CD4-positive, alpha-beta T cell (primary cell): ENCODE measurements around the gene COL18A1. TPM values are rescaled to one million over a fixed set of nuclear protein-coding genes. Genes with fewer than 3 reads are reported as not detected.

Experiments used
- ATAC-seq: fragments of 200-7000 bp; cut with Tn5 transposase; one replicate; pipeline ENCODE4 v1.10.0; 2022; ENCODE audit warnings: mild to moderate bottlenecking; ENCODE audit not compliant: poor library complexity
- CTCF ChIA-PET: fragments of 350-600 bp; sonication (Branson Sonifier 250); formaldehyde crosslinking; loops from one replicate; lab custom pipeline; 2021; ENCODE audit warnings: antibody characterized with exemption, inconsistent platforms; lab: Charles Lee
- POLR2A ChIA-PET: fragments of 350-600 bp; sonication (Branson Sonifier 250); formaldehyde crosslinking; loops from one replicate; lab custom pipeline; 2021; ENCODE audit warnings: antibody characterized with exemption, inconsistent platforms; lab: Charles Lee
- DNase-seq, 14 experiments: peaks; one replicate each; pipeline ENCODE4 v3.0.0-alpha.2; 2013 to 2020; ENCODE audit warnings: mixed read lengths in 2 of 14
- H3K27ac ChIP-seq, 2 donors: one replicate each; pipeline versions ENCODE4 v1.5.1 to v1.7.0; 2013; ENCODE audit warnings: low read length in 2 of 2, low read depth in 1 of 2, mild to moderate bottlenecking in 1 of 2
- H3K27me3 ChIP-seq, 2 experiments: 1 replicate in 1 of 2; 2 replicates in 1 of 2; pipeline versions ENCODE4 v1.6.1 to v1.7.0; 2013; ENCODE audit warnings: low read length in 2 of 2, control low read depth in 1 of 2, mild to moderate bottlenecking in 1 of 2, moderate library complexity in 1 of 2; ENCODE audit not compliant: insufficient read depth in 2 of 2, control insufficient read depth in 1 of 2
- H3K36me3 ChIP-seq: one replicate; pipeline ENCODE4 v1.6.1; 2013; ENCODE audit warnings: low read length, control low read depth; ENCODE audit not compliant: insufficient read depth
- H3K4me1 ChIP-seq: one replicate; pipeline ENCODE4 v1.6.1; 2013; ENCODE audit warnings: low read length, control low read depth; ENCODE audit not compliant: insufficient read depth
- H3K4me3 ChIP-seq: one replicate; pipeline ENCODE4 v1.5.1; 2013; ENCODE audit warnings: mild to moderate bottlenecking, low read length, moderate library complexity
- H3K9me3 ChIP-seq, 2 experiments: 1 replicate in 1 of 2; 2 replicates in 1 of 2; pipeline versions ENCODE4 v1.6.1 to v1.7.0; 2013; ENCODE audit warnings: low read length in 2 of 2, mild to moderate bottlenecking in 2 of 2, control low read depth in 1 of 2, moderate library complexity in 1 of 2; ENCODE audit not compliant: control insufficient read depth in 1 of 2, insufficient read depth in 1 of 2
- H3K27ac Mint-ChIP-seq: one replicate; pipeline ENCODE4 v1.8.0; 2020; ENCODE audit warnings: mixed read lengths
- H3K27me3 Mint-ChIP-seq: one replicate; pipeline ENCODE4 v1.8.0; 2021; ENCODE audit warnings: mixed read lengths
- H3K36me3 Mint-ChIP-seq: one replicate; pipeline ENCODE4 v1.8.0; 2021; ENCODE audit warnings: low read depth, mixed read lengths
- H3K4me1 Mint-ChIP-seq: one replicate; pipeline ENCODE4 v1.8.0; 2021; ENCODE audit warnings: low read depth, mixed read lengths
- H3K4me3 Mint-ChIP-seq: one replicate; pipeline ENCODE4 v1.8.0; 2020; ENCODE audit warnings: mild to moderate bottlenecking, mixed read lengths
- H3K9me3 Mint-ChIP-seq: one replicate; pipeline ENCODE4 v1.8.0; 2020; ENCODE audit warnings: mixed read lengths
- CTCF ChIP-seq: fragments of 200-600 bp; IDR thresholded peaks from one replicate; pipeline ENCODE4 v1.8.0; 2022; ENCODE audit warnings: antibody characterized with exemption, mild to moderate bottlenecking
- intact Hi-C, 2 experiments: fragments of 100-400 bp; cut with DNase I in 1 of 2; cut with micrococcal nuclease in 1 of 2; formaldehyde crosslinking; loops; one replicate each; pipeline versions ENCODE4 v1.15.1 to v1.9.0; 2023 to 2025; cut with DNase I, micrococcal nuclease
- total RNA-seq, 174 experiments: library from RNA in 2 of 174; stranded (reverse) in 2 of 174; gene quantifications; one replicate each; pipeline ENCODE4 v1.2.3 and lab custom pipeline; 2021 to 2026

The COL18A1 gene
- total RNA-seq, 2 experiments from 2014 or later: 15.2 to 16.0 TPM

- intact Hi-C loops: loop anchor here in 1 of 2 experiments (10.0 kb wide), 1 partner anchor 495 kb away; no protein-coding TSS in a partner anchor
Measured at GRCh38 chr21:45449658-45450422, 44.9 kb downstream of the COL18A1 start.

GRCh38 chr21:45450423-45451090 lies 45.6 kb downstream of the COL18A1 start:
- Histone ChIP-seq H3K4me1 (peaks cover 4% of the 10 kb centered on the region), H3K9me3 (peaks cover 0 to 9% of the 10 kb centered on the region in 2 experiments), H3K4me3 (no peak overlapping the region), H3K36me3 (no peaks in the 10 kb centered on the region), H3K27ac (no peak overlapping the region), H3K27me3 (no peaks in the 10 kb centered on the region)
- Mint-ChIP-seq H3K4me3 (no peak overlapping the region), H3K27ac (no peak overlapping the region), H3K27me3 (peaks cover 5% of the 10 kb centered on the region), H3K9me3 (no peaks in the 10 kb centered on the region), H3K4me1 (no peaks in the 10 kb centered on the region), H3K36me3 (no peaks in the 10 kb centered on the region)
- POLR2A ChIA-PET: no interaction called here
- intact Hi-C loops: no loop called here
- TF ChIP-seq CTCF: no peak
- DNase-seq (no peak), ATAC-seq (no peak)
- CTCF ChIA-PET: no interaction called here

More at GRCh38 chr21:45449658-45450422, 44.9 kb downstream of the COL18A1 start:
- no peaks in the 10 kb centered on the region for H3K4me1 ChIP-seq
- H3K9me3 Mint-ChIP-seq: no peaks in the 10 kb centered on the region
- H3K4me3 Mint-ChIP-seq: no peak overlapping the region
- ChIA-PET POLR2A (no interaction called here), CTCF (no interaction called here)
- no peaks in the 10 kb centered on the region for H3K4me1 Mint-ChIP-seq
- no peaks in the 10 kb centered on the region for H3K36me3 Mint-ChIP-seq
- ATAC-seq (no peak), DNase-seq (no peak)
- H3K4me3 ChIP-seq: no peak overlapping the region
- peaks cover 5% of the 10 kb centered on the region for H3K27me3 Mint-ChIP-seq
- no peak for TF ChIP-seq CTCF
- H3K27me3 ChIP-seq: no peaks in the 10 kb centered on the region
- peaks cover 0 to 9% of the 10 kb centered on the region in 2 experiments for H3K9me3 ChIP-seq
- no peak overlapping the region for H3K27ac Mint-ChIP-seq
- no peak overlapping the region for H3K27ac ChIP-seq
- no peaks in the 10 kb centered on the region for H3K36me3 ChIP-seq

- H3K36me3 Mint-ChIP-seq: no peaks in the 10 kb centered on the region
- H3K9me3 ChIP-seq: peaks cover 0 to 9% of the 10 kb centered on the region in 2 experiments
- H3K27me3 Mint-ChIP-seq: peaks cover 5% of the 10 kb centered on the region
Measured at GRCh38 chr21:45451091-45451740, 46.3 kb downstream of the COL18A1 start.

More at GRCh38 chr21:45451091-45451740, 46.3 kb downstream of the COL18A1 start:
- peaks cover 5% of the 10 kb centered on the region for H3K4me1 ChIP-seq
- intact Hi-C loops: no loop called here
- H3K27ac Mint-ChIP-seq: no peak overlapping the region
- no peak for TF ChIP-seq CTCF
- ATAC-seq (no peak), DNase-seq (no peak)
- POLR2A ChIA-PET: interaction anchor here (1.3 kb wide), 1 partner anchor 164 kb away, joined by 3 read pairs; the partner anchor contains the start of gene POFUT2
- H3K4me1 Mint-ChIP-seq: no peaks in the 10 kb centered on the region
- no peak overlapping the region for H3K27ac ChIP-seq
- no peaks in the 10 kb centered on the region for H3K36me3 ChIP-seq
- CTCF ChIA-PET: no interaction called here
- H3K4me3 ChIP-seq: no peak overlapping the region
- no peak overlapping the region for H3K4me3 Mint-ChIP-seq
- no peaks in the 10 kb centered on the region for H3K9me3 Mint-ChIP-seq
- H3K27me3 ChIP-seq: no peaks in the 10 kb centered on the region
